HG02973 (cell line): ENCODE measurements around the gene SLC26A8.
"Not testable (repeated sequence)": the region's sequence is repeated elsewhere in the genome, so short reads cannot be mapped to it uniquely, and the experiment has no call there.

Source experiments
- ATAC-seq: cut with Tn5 transposase; IDR thresholded peaks from one replicate; pipeline ENCODE4 v1.9.1; 2021; ENCODE audit warnings: moderate library complexity; ENCODE audit not compliant: unreplicated experiment

The SLC26A8 gene

GRCh38 chr6:36050947-36051710 is 26.7 kb upstream of the SLC26A8 start:
- no peak for ATAC-seq

- ATAC-seq: no peak
Measured at GRCh38 chr6:36050305-36050704, 25.9 kb upstream of the SLC26A8 start.

- no peak for ATAC-seq
Measured at GRCh38 chr6:36049582-36049981, 25.1 kb upstream of the SLC26A8 start.

DNA sequence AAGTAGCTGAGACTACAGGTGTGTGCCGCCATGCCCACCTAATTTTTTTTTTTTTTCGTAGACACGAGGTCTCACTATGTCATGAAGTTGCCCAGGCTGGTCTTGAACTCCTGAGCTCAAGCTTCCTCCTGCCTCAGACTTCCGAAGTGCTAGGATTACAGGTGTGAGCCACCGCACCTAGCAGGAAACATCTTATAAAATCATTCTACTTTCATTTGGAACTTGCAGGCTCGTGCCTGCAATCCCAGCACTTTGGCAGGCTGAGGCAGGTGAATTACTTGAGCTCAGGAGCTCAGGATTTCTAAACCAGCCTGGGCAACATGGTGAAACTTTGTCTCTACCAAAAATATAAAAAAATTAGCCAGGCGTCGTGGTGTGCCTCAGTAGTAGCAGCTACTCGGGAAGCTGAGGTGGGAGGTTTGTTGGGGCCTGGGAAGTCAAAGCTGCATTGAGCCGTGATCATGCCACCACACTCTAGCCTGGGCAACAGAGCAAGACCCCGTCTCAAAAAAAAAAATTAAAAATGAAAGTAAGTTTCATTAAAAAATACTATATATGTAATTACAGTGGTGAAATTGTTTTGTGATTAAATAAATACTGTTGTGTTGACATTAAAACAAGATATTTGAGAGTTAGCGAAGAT is 18.3 kb upstream of the SLC26A8 start:
- no peak for ATAC-seq

DNA sequence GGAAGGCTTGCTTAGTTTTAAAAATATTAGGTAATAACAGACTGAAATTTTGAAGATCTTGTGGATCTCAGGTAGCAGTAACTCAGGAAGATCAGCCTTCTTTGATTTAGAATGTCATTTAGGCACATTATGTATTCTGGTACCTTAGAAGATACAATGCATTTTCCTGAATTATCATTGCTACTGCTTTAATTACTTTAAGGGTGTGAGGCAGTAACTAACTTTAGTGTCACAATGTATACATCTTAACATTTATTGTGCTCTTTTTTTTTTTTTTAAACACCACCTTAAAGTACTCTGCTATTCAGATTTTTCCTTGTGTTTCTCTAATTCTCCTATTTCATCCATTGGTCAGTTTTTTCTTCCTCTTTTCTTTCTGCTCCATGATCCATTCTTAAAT is 16.5 kb upstream of the SLC26A8 start:
- no peak for ATAC-seq

- no peak for ATAC-seq
Measured at GRCh38 chr6:36039112-36039511, 14.7 kb upstream of the SLC26A8 start.

DNA sequence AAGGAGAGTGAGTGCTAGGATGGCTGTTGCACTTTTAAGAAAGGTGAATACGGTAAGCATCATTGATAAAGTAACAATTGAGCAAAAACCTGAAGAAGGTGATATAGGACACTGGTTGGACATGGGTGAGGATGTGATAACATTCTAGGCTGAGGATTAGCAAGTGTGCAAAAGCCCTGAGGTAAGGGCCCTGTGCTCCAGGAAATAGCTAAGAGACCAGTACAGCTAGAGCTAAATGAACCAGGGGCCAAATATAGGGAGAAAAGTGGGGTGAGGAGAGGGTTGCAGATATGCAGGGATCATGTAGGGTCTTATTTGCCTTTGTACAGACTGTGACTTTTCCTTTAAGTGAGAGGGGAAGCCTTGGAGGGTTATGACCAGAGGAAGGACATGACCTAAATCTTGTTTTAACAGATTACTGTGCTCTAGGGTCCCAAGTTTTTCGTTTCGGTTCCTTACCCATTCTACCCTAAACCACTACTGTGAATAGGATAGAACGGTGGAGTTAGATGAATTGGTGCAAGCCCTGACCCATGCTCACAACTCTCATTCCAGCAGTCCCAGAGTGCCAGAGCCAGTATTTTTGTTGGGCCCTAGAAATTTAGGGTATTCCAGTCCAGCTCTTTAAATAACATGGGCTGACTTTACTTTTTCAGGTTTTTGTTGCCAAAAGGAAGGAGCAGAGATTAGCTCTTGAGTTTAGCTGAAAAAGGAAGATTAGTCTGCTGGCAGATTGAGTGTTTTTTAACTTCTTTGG is 13.9 kb upstream of the SLC26A8 start:
- no peak for ATAC-seq

- ATAC-seq: no peak
Measured at GRCh38 chr6:36035225-36035624, 10.8 kb upstream of the SLC26A8 start.

- no peak for ATAC-seq
Measured at GRCh38 chr6:36034441-36034840, 10.0 kb upstream of the SLC26A8 start.

GRCh38 chr6:36033935-36034334 is 9.5 kb upstream of the SLC26A8 start:
- no peak for ATAC-seq

DNA sequence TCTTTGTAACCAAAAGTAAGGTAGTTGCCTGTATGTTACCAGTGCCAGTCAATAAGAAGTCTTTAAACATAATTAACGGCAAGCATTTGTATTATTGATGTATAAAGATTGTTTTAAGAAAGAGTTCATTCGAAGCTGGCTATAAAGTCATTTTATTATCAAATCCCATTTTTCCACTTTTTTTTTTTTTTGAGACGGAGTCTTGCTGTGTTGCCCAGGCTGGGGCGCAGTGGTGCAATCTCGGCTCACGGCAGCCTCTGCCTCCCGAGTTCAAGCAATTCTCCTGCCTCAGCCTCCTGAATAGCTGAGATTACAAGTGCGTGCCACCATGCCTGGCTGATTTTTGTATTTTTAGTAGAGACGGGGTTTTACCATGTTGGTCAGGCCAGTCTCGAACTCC is 8.7 kb upstream of the SLC26A8 start:
- ATAC-seq: not testable (repeated sequence)

- no peak for ATAC-seq
Measured at GRCh38 chr6:36032261-36032660, 7.8 kb upstream of the SLC26A8 start.

- no peak for ATAC-seq
Measured at GRCh38 chr6:36029464-36029863, 5.0 kb upstream of the SLC26A8 start.

GRCh38 chr6:36028877-36029324 is 4.5 kb upstream of the SLC26A8 start:
- ATAC-seq: no peak

GRCh38 chr6:36028088-36028876 is 3.8 kb upstream of the SLC26A8 start:
- ATAC-seq: peak; percentile 11

- ATAC-seq: peak; percentile 87
Measured at GRCh38 chr6:36027501-36028087, 3.2 kb upstream of the SLC26A8 start, which contains the start of gene MAPK14. TSS of gene MAPK14 (plus strand) at chr6:36027808. CDS start at chr6:36028158, 350 bp downstream.

DNA sequence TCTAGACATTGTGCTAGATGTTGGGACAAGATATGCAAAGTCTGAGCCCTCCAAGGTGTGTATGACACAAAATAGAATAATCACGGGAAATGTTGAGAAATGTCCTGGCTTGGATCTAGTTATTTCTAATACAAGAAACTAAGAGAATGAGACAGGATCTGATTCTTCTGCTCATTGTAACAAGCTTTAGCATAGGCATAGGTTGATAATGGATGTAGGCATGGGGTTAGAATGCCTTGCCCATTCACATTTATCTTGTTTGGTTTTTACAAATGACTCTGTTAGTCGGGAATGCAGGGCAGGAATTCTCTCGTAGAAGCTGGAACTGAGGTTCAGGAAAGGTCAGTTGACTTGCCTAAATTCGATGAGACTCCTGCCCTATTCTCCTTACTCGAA is 1.5 kb upstream of the SLC26A8 start:
- ATAC-seq: no peak

- no peak for ATAC-seq
Measured at GRCh38 chr6:36025260-36025931, 955 bp upstream of the SLC26A8 start.

GRCh38 chr6:36020154-36020553 is 4.3 kb downstream of the SLC26A8 start:
- no peak for ATAC-seq

GRCh38 chr6:36019167-36019566 is 5.3 kb downstream of the SLC26A8 start:
- no peak for ATAC-seq
